ENCODE results near the gene ITGA2. TPM values are rescaled to one million over a fixed set of nuclear protein-coding genes. Genes with fewer than 3 reads are reported as not detected.

ITGA2 gene
- total RNA-seq, 4 donors from 2014 or later = 0.07 to 0.41 (median 0.24) TPM

GRCh38 chr5:52947208-52947607 is 41.9 kb upstream of the ITGA2 start:
- H3K4me3 ChIP-seq = no peak overlapping the region
- DNase-seq (no peak), ATAC-seq (no peak)
- no peaks in the 10 kb centered on the region for H3K4me1 ChIP-seq
- TF ChIP-seq CTCF (IDR thresholded peaks at IDR 0.05 in 4 of 5, conservative IDR thresholded peaks at IDR 0.05 in 1 of 5) = no peak
- no peak for TF ChIP-seq POLR2A (IDR thresholded peaks at IDR 0.05)
- no peaks in the 10 kb centered on the region for H3K27me3 ChIP-seq
- H3K36me3 ChIP-seq = no peaks in the 10 kb centered on the region
- no peaks in the 10 kb centered on the region for H3K9me3 ChIP-seq
- intact Hi-C loops (cut with DNase I; ENCODE audit: low total_unique reads) (no loop called here), in situ Hi-C loops (cut with MboI; ENCODE audit: low sequenced_read_pairs in 4 of 4) (loop anchor here in 3 of 4 donors (5.0 to 10.0 kb wide), 2 partner anchors 148 to 150 kb away; no protein-coding TSS in a partner anchor)
- H3K27ac ChIP-seq = no peak overlapping the region

- no peaks in the 10 kb centered on the region for H3K4me1 ChIP-seq
- no peak overlapping the region for H3K27ac ChIP-seq
- DNase-seq (no peak), ATAC-seq (no peak)
- H3K36me3 ChIP-seq = no peaks in the 10 kb centered on the region
- no peaks in the 10 kb centered on the region for H3K27me3 ChIP-seq
- intact Hi-C loops (cut with DNase I; ENCODE audit: low total_unique reads) (loop anchor here (2.0 kb wide), 1 partner anchor 147 kb away; no protein-coding TSS in a partner anchor), in situ Hi-C loops (cut with MboI; ENCODE audit: low sequenced_read_pairs in 4 of 4) (loop anchor here in 3 of 4 donors (5.0 to 10.0 kb wide), 2 partner anchors 147 to 149 kb away; no protein-coding TSS in a partner anchor)
- H3K9me3 ChIP-seq = no peaks in the 10 kb centered on the region
- H3K4me3 ChIP-seq = no peak overlapping the region
- no peak for TF ChIP-seq POLR2A (IDR thresholded peaks at IDR 0.05)
- no peak for TF ChIP-seq CTCF (IDR thresholded peaks at IDR 0.05 in 4 of 5, conservative IDR thresholded peaks at IDR 0.05 in 1 of 5)
These were observed 41.3 kb upstream of the ITGA2 start for GRCh38 chr5:52947851-52948250.

GRCh38 chr5:52948418-52949076 is 40.6 kb upstream of the ITGA2 start:
- TF ChIP-seq POLR2A (IDR thresholded peaks at IDR 0.05) = no peak
- TF ChIP-seq CTCF (IDR thresholded peaks at IDR 0.05 in 4 of 5, conservative IDR thresholded peaks at IDR 0.05 in 1 of 5) = peak; percentile 26 to 62 (median 54)

GRCh38 chr5:52950686-52951085 is 38.5 kb upstream of the ITGA2 start:
- Histone ChIP-seq H3K27me3 (no peaks in the 10 kb centered on the region), H3K36me3 (no peaks in the 10 kb centered on the region), H3K9me3 (no peaks in the 10 kb centered on the region), H3K4me1 (no peaks in the 10 kb centered on the region), H3K4me3 (no peak overlapping the region), H3K27ac (no peak overlapping the region)
- DNase-seq = no peak
- ATAC-seq = no peak
- intact Hi-C loops (cut with DNase I; ENCODE audit: low total_unique reads) = no loop called here
- in situ Hi-C loops (cut with MboI; ENCODE audit: low sequenced_read_pairs in 4 of 4) = no loop called here
- TF ChIP-seq POLR2A (IDR thresholded peaks at IDR 0.05) (no peak), CTCF (IDR thresholded peaks at IDR 0.05 in 4 of 5, conservative IDR thresholded peaks at IDR 0.05 in 1 of 5) (no peak)

More at GRCh38 chr5:52948418-52949076, 40.6 kb upstream of the ITGA2 start:
- ATAC-seq (peak in 1 of 2 donors; percentile 62), DNase-seq (no peak)
- Histone ChIP-seq H3K27ac (no peak overlapping the region), H3K4me1 (no peaks in the 10 kb centered on the region), H3K36me3 (no peaks in the 10 kb centered on the region), H3K4me3 (no peak overlapping the region), H3K9me3 (no peaks in the 10 kb centered on the region), H3K27me3 (no peaks in the 10 kb centered on the region)
- in situ Hi-C loops (cut with MboI; ENCODE audit: low sequenced_read_pairs in 4 of 4) (loop anchor here in 3 of 4 donors (5.0 to 10.0 kb wide), 2 partner anchors 146 to 149 kb away; no protein-coding TSS in a partner anchor), intact Hi-C loops (cut with DNase I; ENCODE audit: low total_unique reads) (loop anchor here (2.0 kb wide), 1 partner anchor 146 kb away; no protein-coding TSS in a partner anchor)
